Erythroblast (primary cell): ENCODE results near the gene CACNB4.

Source experiments
- GATA1 ChIP-seq: IDR thresholded peaks from 2 replicates; pipeline ENCODE4 v1.6.1; 2011; ENCODE audit warnings: low read depth, mild to moderate bottlenecking, control low read depth, low read length, moderate library complexity
- POLR2A ChIP-seq: IDR thresholded peaks from 2 replicates; pipeline ENCODE4 v1.6.1; 2011; ENCODE audit warnings: mild to moderate bottlenecking, low read length

GRCh38 chr2:151943461-151943860, 155.4 kb downstream of the CACNB4 start:
- TF ChIP-seq POLR2A = no peak
- no peak for TF ChIP-seq GATA1
